DOHH2 (cell line): ENCODE measurements around the gene MMP13.

Source experiments
- EZH2phosphoT487 ChIP-seq: fragments of 200-600 bp; sonication (generic); IDR thresholded peaks from 2 replicates; pipeline ENCODE4 v1.6.1; 2017; ENCODE audit warnings: borderline replicate concordance, mild to moderate bottlenecking, antibody characterized with exemption, low read length, moderate library complexity, mixed read lengths
- TF ChIP-seq, protein P1 (sequence below): fragments of 200-600 bp; sonication (generic); IDR thresholded peaks from one replicate; pipeline ENCODE4 v1.5.1; 2014; ENCODE audit warnings: antibody characterized with exemption, mild to moderate bottlenecking, low read depth, low read length; ENCODE audit not compliant: poor library complexity, severe bottlenecking

DNA sequence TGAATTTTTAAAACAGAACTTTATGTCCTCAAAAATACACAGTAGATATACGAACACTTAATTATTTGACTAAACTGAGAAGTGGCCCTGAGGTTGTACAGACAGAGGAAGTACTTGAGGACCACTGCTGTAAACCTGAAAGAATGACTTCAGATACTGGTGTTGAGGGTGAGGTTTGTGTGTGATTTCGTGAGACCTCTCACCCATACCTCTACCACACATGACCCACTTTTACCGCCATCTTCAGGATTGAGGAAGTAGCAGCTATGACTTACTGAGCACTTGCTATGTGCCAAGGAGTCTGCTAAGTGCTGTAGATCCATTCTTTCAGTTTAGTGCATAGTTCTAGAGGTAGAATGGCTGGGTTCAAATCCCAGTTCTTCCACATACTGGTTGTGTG is 21.9 kb downstream of the MMP13 start:
- TF ChIP-seq, protein P1, sequence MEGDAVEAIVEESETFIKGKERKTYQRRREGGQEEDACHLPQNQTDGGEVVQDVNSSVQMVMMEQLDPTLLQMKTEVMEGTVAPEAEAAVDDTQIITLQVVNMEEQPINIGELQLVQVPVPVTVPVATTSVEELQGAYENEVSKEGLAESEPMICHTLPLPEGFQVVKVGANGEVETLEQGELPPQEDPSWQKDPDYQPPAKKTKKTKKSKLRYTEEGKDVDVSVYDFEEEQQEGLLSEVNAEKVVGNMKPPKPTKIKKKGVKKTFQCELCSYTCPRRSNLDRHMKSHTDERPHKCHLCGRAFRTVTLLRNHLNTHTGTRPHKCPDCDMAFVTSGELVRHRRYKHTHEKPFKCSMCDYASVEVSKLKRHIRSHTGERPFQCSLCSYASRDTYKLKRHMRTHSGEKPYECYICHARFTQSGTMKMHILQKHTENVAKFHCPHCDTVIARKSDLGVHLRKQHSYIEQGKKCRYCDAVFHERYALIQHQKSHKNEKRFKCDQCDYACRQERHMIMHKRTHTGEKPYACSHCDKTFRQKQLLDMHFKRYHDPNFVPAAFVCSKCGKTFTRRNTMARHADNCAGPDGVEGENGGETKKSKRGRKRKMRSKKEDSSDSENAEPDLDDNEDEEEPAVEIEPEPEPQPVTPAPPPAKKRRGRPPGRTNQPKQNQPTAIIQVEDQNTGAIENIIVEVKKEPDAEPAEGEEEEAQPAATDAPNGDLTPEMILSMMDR, result no peak
- TF ChIP-seq EZH2phosphoT487, result no peak
